ENCODE results near the gene COL4A2. TPM values are rescaled to one million over a fixed set of nuclear protein-coding genes. Genes with fewer than 3 reads are reported as not detected.

The COL4A2 gene
- total RNA-seq, 2 donors from 2014 or later, result 999 to 1,135 TPM

- H3K36me3 ChIP-seq, result peaks cover 99% of the 10 kb centered on the region
- no peak overlapping the region for H3K4me3 ChIP-seq
- no peaks in the 10 kb centered on the region for H3K27me3 ChIP-seq (replicated peaks; ENCODE audit: insufficient read depth)
- DNase-seq (ENCODE audit: low spot score) (no peak), ATAC-seq (ENCODE audit: insufficient number of reproducible peaks, low FRiP score, low read depth) (no peak)
- TF ChIP-seq CTCF (IDR thresholded peaks at IDR 0.05), result no peak
- no peak overlapping the region for H3K27ac ChIP-seq
- no peaks in the 10 kb centered on the region for H3K4me1 ChIP-seq (ENCODE audit: control insufficient read depth in 1 of 2, low read depth in 2 of 2)
- H3K9me3 ChIP-seq, result no peaks in the 10 kb centered on the region
These were observed 156.9 kb downstream of the COL4A2 start for GRCh38 chr13:110463871-110464510.

GRCh38 chr13:110464556-110465333 lies 157.7 kb downstream of the COL4A2 start:
- H3K36me3 ChIP-seq, result peaks cover 98% of the 10 kb centered on the region
- H3K27ac ChIP-seq, result no peak overlapping the region
- no peaks in the 10 kb centered on the region for H3K4me1 ChIP-seq (ENCODE audit: control insufficient read depth in 1 of 2, low read depth in 2 of 2)
- no peak overlapping the region for H3K4me3 ChIP-seq
- TF ChIP-seq CTCF (IDR thresholded peaks at IDR 0.05), result no peak
- DNase-seq (ENCODE audit: low spot score) (no peak), ATAC-seq (ENCODE audit: insufficient number of reproducible peaks, low FRiP score, low read depth) (no peak)
- no peaks in the 10 kb centered on the region for H3K9me3 ChIP-seq
- H3K27me3 ChIP-seq (replicated peaks; ENCODE audit: insufficient read depth), result no peaks in the 10 kb centered on the region

DNA sequence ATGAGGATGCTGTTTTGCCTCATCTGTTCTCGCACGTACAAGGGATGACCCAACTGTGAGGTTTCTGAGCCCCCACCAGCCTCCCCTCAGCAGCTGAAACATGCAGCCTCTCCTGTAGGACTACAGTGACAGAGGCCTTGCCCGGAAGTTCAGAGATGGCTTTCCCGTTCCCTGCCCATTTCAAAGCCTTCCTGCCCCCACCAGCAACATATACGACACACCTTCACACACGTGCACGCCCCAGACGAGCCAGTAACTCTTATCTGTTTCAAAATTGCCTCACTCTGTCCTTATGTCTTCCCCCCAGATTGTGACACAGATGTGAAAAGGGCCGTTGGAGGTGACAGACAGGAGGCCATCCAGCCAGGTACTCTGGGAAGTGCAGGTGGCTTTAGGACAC lies 158.6 kb downstream of the COL4A2 start:
- no peaks in the 10 kb centered on the region for H3K27me3 ChIP-seq (replicated peaks; ENCODE audit: insufficient read depth)
- peaks cover 97% of the 10 kb centered on the region for H3K36me3 ChIP-seq
- H3K9me3 ChIP-seq, result no peaks in the 10 kb centered on the region
- DNase-seq (ENCODE audit: low spot score) (no peak), ATAC-seq (ENCODE audit: insufficient number of reproducible peaks, low FRiP score, low read depth) (no peak)
- TF ChIP-seq CTCF (IDR thresholded peaks at IDR 0.05), result no peak
- H3K4me1 ChIP-seq (ENCODE audit: control insufficient read depth in 1 of 2, low read depth in 2 of 2), result no peaks in the 10 kb centered on the region
- no peak overlapping the region for H3K4me3 ChIP-seq
- H3K27ac ChIP-seq, result no peak overlapping the region

GRCh38 chr13:110466266-110466915 lies 159.3 kb downstream of the COL4A2 start:
- H3K27ac ChIP-seq, result no peak overlapping the region
- no peaks in the 10 kb centered on the region for H3K9me3 ChIP-seq
- H3K4me3 ChIP-seq, result no peak overlapping the region
- H3K27me3 ChIP-seq (replicated peaks; ENCODE audit: insufficient read depth), result no peaks in the 10 kb centered on the region
- DNase-seq (ENCODE audit: low spot score) (no peak), ATAC-seq (ENCODE audit: insufficient number of reproducible peaks, low FRiP score, low read depth) (no peak)
- no peaks in the 10 kb centered on the region for H3K4me1 ChIP-seq (ENCODE audit: control insufficient read depth in 1 of 2, low read depth in 2 of 2)
- no peak for TF ChIP-seq CTCF (IDR thresholded peaks at IDR 0.05)
- peaks cover 95% of the 10 kb centered on the region for H3K36me3 ChIP-seq

DNA sequence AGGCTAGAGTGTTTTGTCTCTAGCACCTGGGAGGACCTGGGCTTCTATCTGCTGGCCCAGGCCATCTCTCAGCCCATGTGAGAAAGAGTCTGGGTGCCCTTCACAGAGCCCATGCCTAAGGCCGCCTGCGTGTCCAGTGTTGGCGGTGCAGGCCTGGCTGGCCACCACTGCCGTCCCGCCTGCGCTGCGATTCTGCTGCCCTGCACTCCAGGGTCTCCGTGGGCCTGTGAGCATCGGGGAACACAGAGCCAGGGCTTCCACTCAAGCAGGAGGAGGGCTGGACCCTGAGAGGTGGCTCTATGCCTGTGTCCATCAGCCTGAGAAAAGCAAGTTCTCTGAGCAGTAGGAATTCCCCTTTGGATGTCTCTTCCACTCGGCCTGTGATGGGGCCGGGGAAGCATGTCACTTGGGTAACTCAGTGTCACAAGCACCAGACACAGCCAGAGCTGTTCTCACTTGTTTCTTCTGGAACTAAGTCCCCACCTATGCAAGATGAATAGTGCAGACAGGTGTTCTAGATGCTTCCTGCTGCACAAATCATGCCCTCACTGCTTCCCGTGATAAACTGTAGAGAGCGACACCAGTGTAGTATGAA lies 160.5 kb downstream of the COL4A2 start:
- TF ChIP-seq CTCF (IDR thresholded peaks at IDR 0.05), result no peak
- H3K4me1 ChIP-seq (ENCODE audit: control insufficient read depth in 1 of 2, low read depth in 2 of 2), result no peaks in the 10 kb centered on the region
- DNase-seq (ENCODE audit: low spot score) (no peak), ATAC-seq (ENCODE audit: insufficient number of reproducible peaks, low FRiP score, low read depth) (no peak)
- H3K27me3 ChIP-seq (replicated peaks; ENCODE audit: insufficient read depth), result no peaks in the 10 kb centered on the region
- H3K36me3 ChIP-seq, result peaks cover 92% of the 10 kb centered on the region
- no peak overlapping the region for H3K27ac ChIP-seq
- H3K9me3 ChIP-seq, result no peaks in the 10 kb centered on the region
- H3K4me3 ChIP-seq, result no peak overlapping the region
